Measurements from ENCODE around the gene NRG3.

DNA sequence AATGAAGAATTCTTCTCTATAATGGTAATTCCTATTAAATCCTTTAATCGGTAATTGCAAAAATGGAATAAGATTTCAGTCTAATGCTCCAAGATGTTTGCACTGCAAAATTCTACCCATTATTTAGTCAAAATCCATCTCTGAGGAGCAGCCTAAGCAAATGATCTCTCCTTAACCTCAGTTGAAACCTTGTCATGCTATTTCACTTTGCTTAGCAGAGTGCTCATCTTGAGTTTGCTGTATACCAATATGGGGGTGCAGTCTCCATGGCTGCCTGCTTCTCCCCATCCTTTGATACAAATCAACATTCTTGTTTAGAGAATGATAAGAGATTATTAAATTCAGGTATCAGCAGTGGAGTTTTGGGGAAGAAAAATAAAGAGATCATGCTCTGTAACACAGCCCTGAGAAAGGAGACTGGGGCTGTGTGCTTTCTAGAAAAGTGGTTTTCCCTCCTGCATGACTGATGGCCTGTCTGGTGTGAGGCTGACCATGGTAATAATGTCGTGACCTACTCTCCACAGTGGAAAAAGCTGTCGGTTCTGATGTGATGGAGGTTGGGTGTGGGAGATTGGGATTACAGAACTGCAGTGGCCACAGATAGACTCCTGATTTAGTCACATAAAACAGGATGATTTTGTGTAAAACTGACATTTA lies 982.1 kb downstream of the NRG3 start:
- TF ChIP-seq POLR2A (IDR thresholded peaks at IDR 0.05), result no peak
- TF ChIP-seq, protein P1, sequence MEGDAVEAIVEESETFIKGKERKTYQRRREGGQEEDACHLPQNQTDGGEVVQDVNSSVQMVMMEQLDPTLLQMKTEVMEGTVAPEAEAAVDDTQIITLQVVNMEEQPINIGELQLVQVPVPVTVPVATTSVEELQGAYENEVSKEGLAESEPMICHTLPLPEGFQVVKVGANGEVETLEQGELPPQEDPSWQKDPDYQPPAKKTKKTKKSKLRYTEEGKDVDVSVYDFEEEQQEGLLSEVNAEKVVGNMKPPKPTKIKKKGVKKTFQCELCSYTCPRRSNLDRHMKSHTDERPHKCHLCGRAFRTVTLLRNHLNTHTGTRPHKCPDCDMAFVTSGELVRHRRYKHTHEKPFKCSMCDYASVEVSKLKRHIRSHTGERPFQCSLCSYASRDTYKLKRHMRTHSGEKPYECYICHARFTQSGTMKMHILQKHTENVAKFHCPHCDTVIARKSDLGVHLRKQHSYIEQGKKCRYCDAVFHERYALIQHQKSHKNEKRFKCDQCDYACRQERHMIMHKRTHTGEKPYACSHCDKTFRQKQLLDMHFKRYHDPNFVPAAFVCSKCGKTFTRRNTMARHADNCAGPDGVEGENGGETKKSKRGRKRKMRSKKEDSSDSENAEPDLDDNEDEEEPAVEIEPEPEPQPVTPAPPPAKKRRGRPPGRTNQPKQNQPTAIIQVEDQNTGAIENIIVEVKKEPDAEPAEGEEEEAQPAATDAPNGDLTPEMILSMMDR (IDR thresholded peaks at IDR 0.05), result no peak
